OCI-LY7 (cell line): Measurements from ENCODE around the gene GATAD2B. TPM values are rescaled to one million over a fixed set of nuclear protein-coding genes. Genes with fewer than 3 reads are reported as not detected.
A peak's percentile ranks its signal among the peaks of the same experiment; 100 is the strongest.

ENCODE experiments used
- BruUV-seq: library from RNA; stranded (reverse); fragments of 400-500 nt; replicated peaks from 2 replicates; lab custom pipeline; 2021; lab: Mats Ljungman, UMichigan
- CTCF ChIA-PET: fragments of 300-600 bp; sonication (Branson Sonifier 250); formaldehyde crosslinking; loops from one replicate; lab custom pipeline; 2022; ENCODE audit warnings: antibody characterized with exemption; ENCODE audit not compliant: unreplicated experiment; lab: Charles Lee
- POLR2A ChIA-PET: fragments of 300-600 bp; sonication (Branson Sonifier 250); formaldehyde crosslinking; loops from one replicate; lab custom pipeline; 2022; ENCODE audit warnings: antibody characterized with exemption; lab: Charles Lee
- DNase-seq: peaks from one replicate; pipeline ENCODE4 v3.0.0-alpha.2; 2015; ENCODE audit warnings: low spot score
- H2AFZ ChIP-seq: fragments of 200-600 bp; sonication (generic), shearing (Covaris generic); 2 replicates; pipeline ENCODE4 v1.6.1; 2014; ENCODE audit warnings: mild to moderate bottlenecking, antibody characterized with exemption, low read length, moderate library complexity
- H3K27ac ChIP-seq: fragments of 200-600 bp; sonication (generic); 2 replicates; pipeline ENCODE4 v1.5.1; 2014; ENCODE audit warnings: mixed run types, low read depth, mild to moderate bottlenecking, moderate library complexity, low read length, inconsistent platforms; ENCODE audit not compliant: poor library complexity, severe bottlenecking
- H3K36me3 ChIP-seq: fragments of 200-600 bp; sonication (generic); 2 replicates; pipeline ENCODE4 v1.6.1; 2014; ENCODE audit warnings: mild to moderate bottlenecking, antibody characterized with exemption, low read length, moderate library complexity, mixed read lengths; ENCODE audit not compliant: insufficient read depth
- H3K4me1 ChIP-seq: fragments of 200-600 bp; sonication (generic); 2 replicates; pipeline ENCODE4 v1.5.1; 2014; ENCODE audit warnings: mild to moderate bottlenecking, low read length; ENCODE audit not compliant: insufficient read depth, poor library complexity, severe bottlenecking
- H3K4me2 ChIP-seq: fragments of 200-600 bp; sonication (generic); 2 replicates; pipeline ENCODE4 v1.6.1; 2014; ENCODE audit warnings: mild to moderate bottlenecking, low read length
- H3K4me3 ChIP-seq: fragments of 200-600 bp; sonication (generic); 2 replicates; pipeline ENCODE4 v1.5.1; 2014; ENCODE audit warnings: mild to moderate bottlenecking, low read depth, low read length; ENCODE audit not compliant: poor library complexity, severe bottlenecking
- H3K79me2 ChIP-seq: fragments of 200-600 bp; sonication (generic); 2 replicates; pipeline ENCODE4 v1.6.1; 2016; ENCODE audit warnings: low read depth, mild to moderate bottlenecking, low read length, moderate library complexity, mixed read lengths; ENCODE audit not compliant: insufficient read depth
- H3K9me2 ChIP-seq: fragments of 200-600 bp; sonication (generic); 2 replicates; pipeline ENCODE4 v1.6.1; 2016; ENCODE audit warnings: mild to moderate bottlenecking, low read length, mixed read lengths; ENCODE audit not compliant: insufficient read depth
- H3K9me3 ChIP-seq: fragments of 200-600 bp; sonication (generic); 2 replicates; pipeline ENCODE4 v1.6.1; 2014; ENCODE audit warnings: mild to moderate bottlenecking, mixed run types, low read length, mixed read lengths
- H4K20me1 ChIP-seq: fragments of 200-600 bp; sonication (generic); 2 replicates; pipeline ENCODE4 v1.6.1; 2014; ENCODE audit warnings: mild to moderate bottlenecking, antibody characterized with exemption, low read length, moderate library complexity, mixed read lengths; ENCODE audit not compliant: insufficient read depth
- EZH2phosphoT487 ChIP-seq: fragments of 200-600 bp; sonication (generic); IDR thresholded peaks from 2 replicates; pipeline ENCODE4 v1.6.1; 2018; ENCODE audit warnings: low read depth, borderline replicate concordance, mild to moderate bottlenecking, mixed run types, antibody characterized with exemption, low read length, moderate library complexity, mixed read lengths
- intact Hi-C: fragments of 100-400 bp; cut with micrococcal nuclease; formaldehyde crosslinking; loops from one replicate; pipeline ENCODE4 v1.10.0; 2022; ENCODE audit not compliant: unreplicated experiment
- total RNA-seq, 2 experiments: library from RNA; depleted of rRNA in 1 of 2; stranded (reverse); fragments of >200 nt in 1 of 2; shearing (Covaris generic) in 1 of 2; gene quantifications; 2 replicates each; pipeline ENCODE4 v1.2.3, GENCODE V29; 2014 to 2022
- TF ChIP-seq, protein P1 (sequence below): fragments of 200-600 bp; sonication (generic); conservative IDR thresholded peaks from 2 replicates; pipeline ENCODE4 v1.5.1; 2014; ENCODE audit warnings: mild to moderate bottlenecking, antibody characterized with exemption, low read length, moderate library complexity, mixed read lengths

GATAD2B gene
- total RNA-seq, 2 experiments from 2014 or later = 11.2 to 65.2 TPM

GRCh38 chr1:153803470-153804056, 119.2 kb downstream of the GATAD2B start:
- H3K36me3 ChIP-seq = peaks cover 32% of the 10 kb centered on the region; the same call in 1 of the 2 replicates
- POLR2A ChIA-PET = interaction anchor here (1.5 kb wide), 1 partner anchor 12 kb away, joined by 3 read pairs; no protein-coding TSS in a partner anchor
- no TSS peak for BruUV-seq

GRCh38 chr1:153801786-153802697, 120.7 kb downstream of the GATAD2B start:
- H2AFZ ChIP-seq = no peak overlapping the region
- H3K4me1 ChIP-seq = peaks cover 37% of the 10 kb centered on the region
- ChIA-PET CTCF (interaction anchor here (1.0 kb wide), 1 partner anchor 185 kb away, joined by 3 read pairs; no protein-coding TSS in a partner anchor), POLR2A (no interaction called here)
- H4K20me1 ChIP-seq = no peaks in the 10 kb centered on the region
- peaks cover 18% of the 10 kb centered on the region; the same call in 1 of the 2 replicates for H3K36me3 ChIP-seq
- H3K4me3 ChIP-seq = no peak overlapping the region
- no peak overlapping the region for H3K4me2 ChIP-seq
- TF ChIP-seq, protein P1, sequence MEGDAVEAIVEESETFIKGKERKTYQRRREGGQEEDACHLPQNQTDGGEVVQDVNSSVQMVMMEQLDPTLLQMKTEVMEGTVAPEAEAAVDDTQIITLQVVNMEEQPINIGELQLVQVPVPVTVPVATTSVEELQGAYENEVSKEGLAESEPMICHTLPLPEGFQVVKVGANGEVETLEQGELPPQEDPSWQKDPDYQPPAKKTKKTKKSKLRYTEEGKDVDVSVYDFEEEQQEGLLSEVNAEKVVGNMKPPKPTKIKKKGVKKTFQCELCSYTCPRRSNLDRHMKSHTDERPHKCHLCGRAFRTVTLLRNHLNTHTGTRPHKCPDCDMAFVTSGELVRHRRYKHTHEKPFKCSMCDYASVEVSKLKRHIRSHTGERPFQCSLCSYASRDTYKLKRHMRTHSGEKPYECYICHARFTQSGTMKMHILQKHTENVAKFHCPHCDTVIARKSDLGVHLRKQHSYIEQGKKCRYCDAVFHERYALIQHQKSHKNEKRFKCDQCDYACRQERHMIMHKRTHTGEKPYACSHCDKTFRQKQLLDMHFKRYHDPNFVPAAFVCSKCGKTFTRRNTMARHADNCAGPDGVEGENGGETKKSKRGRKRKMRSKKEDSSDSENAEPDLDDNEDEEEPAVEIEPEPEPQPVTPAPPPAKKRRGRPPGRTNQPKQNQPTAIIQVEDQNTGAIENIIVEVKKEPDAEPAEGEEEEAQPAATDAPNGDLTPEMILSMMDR = no peak
- no peak for TF ChIP-seq EZH2phosphoT487
- intact Hi-C loops = no loop called here
- BruUV-seq = no TSS peak
- H3K9me2 ChIP-seq = no peaks in the 10 kb centered on the region
- DNase-seq = no peak
- no peaks in the 10 kb centered on the region for H3K79me2 ChIP-seq
- H3K9me3 ChIP-seq = no peaks in the 10 kb centered on the region
- H3K27ac ChIP-seq = no peak overlapping the region

More at GRCh38 chr1:153803470-153804056, 119.2 kb downstream of the GATAD2B start:
- peaks cover 37% of the 10 kb centered on the region for H3K4me1 ChIP-seq
- H3K9me3 ChIP-seq = no peaks in the 10 kb centered on the region
- H3K9me2 ChIP-seq = no peaks in the 10 kb centered on the region
- CTCF ChIA-PET = interaction anchor here (1.6 kb wide), 1 partner anchor 183 kb away, joined by 3 read pairs; no protein-coding TSS in a partner anchor
- H3K27ac ChIP-seq = no peak overlapping the region
- DNase-seq = no peak
- TF ChIP-seq EZH2phosphoT487 = no peak
- TF ChIP-seq, protein P1 = no peak
- no peak overlapping the region for H2AFZ ChIP-seq
- no peaks in the 10 kb centered on the region for H3K79me2 ChIP-seq
- intact Hi-C loops = loop anchor here (2.0 kb wide), 1 partner anchor 117 kb away; no protein-coding TSS in a partner anchor
- H3K4me3 ChIP-seq = no peak overlapping the region
- 0 out of 2 replicates have a peak overlapping the region, but pooled peaks have one; percentile 16 for H3K4me2 ChIP-seq
- no peaks in the 10 kb centered on the region for H4K20me1 ChIP-seq
